ENCODE results near the gene LDHD.

DNA sequence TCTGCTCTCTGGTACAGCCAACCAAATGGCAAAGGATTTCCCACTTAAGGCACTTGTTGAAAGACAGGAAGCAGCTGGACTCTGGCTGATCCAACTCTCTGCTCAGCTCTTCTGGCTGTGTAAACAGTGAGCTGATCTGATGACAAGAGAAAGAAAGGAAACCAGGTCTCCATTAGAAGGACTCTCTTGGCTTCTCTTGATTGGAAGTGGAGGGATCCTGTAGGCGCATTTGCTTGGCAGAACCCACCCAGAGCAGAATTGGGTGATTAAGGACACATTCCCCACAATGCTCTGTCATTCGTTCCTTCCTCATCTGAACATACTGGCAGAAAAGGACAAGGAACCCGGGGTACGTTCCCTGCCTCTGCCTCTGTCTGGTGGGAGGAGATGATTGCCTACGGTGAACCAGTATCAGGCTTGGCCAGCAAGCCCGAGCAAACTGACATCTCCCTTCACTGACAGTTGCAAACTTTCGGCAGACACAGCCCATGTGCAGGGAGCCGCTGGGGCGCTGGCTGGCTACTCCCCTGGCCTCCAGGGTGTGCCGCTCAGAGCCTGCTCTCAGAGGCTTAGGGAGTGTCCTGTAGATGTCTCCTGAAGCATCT, 29.1 kb downstream of the LDHD start:
- TF ChIP-seq HCFC1 (IDR thresholded peaks at IDR 0.05; ENCODE audit: low read depth, low read length) = no peak
- TF ChIP-seq, protein P1, sequence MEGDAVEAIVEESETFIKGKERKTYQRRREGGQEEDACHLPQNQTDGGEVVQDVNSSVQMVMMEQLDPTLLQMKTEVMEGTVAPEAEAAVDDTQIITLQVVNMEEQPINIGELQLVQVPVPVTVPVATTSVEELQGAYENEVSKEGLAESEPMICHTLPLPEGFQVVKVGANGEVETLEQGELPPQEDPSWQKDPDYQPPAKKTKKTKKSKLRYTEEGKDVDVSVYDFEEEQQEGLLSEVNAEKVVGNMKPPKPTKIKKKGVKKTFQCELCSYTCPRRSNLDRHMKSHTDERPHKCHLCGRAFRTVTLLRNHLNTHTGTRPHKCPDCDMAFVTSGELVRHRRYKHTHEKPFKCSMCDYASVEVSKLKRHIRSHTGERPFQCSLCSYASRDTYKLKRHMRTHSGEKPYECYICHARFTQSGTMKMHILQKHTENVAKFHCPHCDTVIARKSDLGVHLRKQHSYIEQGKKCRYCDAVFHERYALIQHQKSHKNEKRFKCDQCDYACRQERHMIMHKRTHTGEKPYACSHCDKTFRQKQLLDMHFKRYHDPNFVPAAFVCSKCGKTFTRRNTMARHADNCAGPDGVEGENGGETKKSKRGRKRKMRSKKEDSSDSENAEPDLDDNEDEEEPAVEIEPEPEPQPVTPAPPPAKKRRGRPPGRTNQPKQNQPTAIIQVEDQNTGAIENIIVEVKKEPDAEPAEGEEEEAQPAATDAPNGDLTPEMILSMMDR (CRISPR knock-in tag; IDR thresholded peaks at IDR 0.05) = 0 out of 2 replicates have a peak, but pooled peaks have one; percentile 8
- no peak for TF ChIP-seq PCBP1 (IDR thresholded peaks at IDR 0.05; ENCODE audit: borderline replicate concordance, low read depth, low read length)
- no peak for TF ChIP-seq ZEB1 (IDR thresholded peaks at IDR 0.05; ENCODE audit: insufficient replicate concordance, low read depth)
- no peak for TF ChIP-seq ZSCAN30 (CRISPR knock-in tag; IDR thresholded peaks at IDR 0.05)
- TF ChIP-seq MAFK (conservative IDR thresholded peaks at IDR 0.05 in 1 of 2, IDR thresholded peaks at IDR 0.05 in 1 of 2; ENCODE audit: low read length in 2 of 2) = no peak
- TF ChIP-seq, protein P2, sequence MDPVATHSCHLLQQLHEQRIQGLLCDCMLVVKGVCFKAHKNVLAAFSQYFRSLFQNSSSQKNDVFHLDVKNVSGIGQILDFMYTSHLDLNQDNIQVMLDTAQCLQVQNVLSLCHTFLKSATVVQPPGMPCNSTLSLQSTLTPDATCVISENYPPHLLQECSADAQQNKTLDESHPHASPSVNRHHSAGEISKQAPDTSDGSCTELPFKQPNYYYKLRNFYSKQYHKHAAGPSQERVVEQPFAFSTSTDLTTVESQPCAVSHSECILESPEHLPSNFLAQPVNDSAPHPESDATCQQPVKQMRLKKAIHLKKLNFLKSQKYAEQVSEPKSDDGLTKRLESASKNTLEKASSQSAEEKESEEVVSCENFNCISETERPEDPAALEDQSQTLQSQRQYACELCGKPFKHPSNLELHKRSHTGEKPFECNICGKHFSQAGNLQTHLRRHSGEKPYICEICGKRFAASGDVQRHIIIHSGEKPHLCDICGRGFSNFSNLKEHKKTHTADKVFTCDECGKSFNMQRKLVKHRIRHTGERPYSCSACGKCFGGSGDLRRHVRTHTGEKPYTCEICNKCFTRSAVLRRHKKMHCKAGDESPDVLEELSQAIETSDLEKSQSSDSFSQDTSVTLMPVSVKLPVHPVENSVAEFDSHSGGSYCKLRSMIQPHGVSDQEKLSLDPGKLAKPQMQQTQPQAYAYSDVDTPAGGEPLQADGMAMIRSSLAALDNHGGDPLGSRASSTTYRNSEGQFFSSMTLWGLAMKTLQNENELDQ (CRISPR knock-in tag; IDR thresholded peaks at IDR 0.05; ENCODE audit: borderline replicate concordance) = no peak
